GM23338 (cell line): ENCODE measurements around the gene IFITM1. TPM values are rescaled to one million over a fixed set of nuclear protein-coding genes. Genes with fewer than 3 reads are reported as not detected.

Source experiments
- ATAC-seq: fragments of 200-7000 bp; cut with Tn5 transposase; 3 replicates; pipeline ENCODE4 v1.9.1; 2020
- DNase-seq: peaks from one replicate; pipeline ENCODE4 v3.0.0-alpha.2; 2015; ENCODE audit warnings: low spot score
- H2AFZ ChIP-seq: fragments of 200-600 bp; sonication (generic); 2 replicates; pipeline ENCODE4 v1.8.0; 2016; ENCODE audit warnings: antibody characterized with exemption, mild to moderate bottlenecking, moderate library complexity
- H3F3A ChIP-seq: fragments of 200-600 bp; sonication (generic); replicated peaks from 2 replicates; pipeline ENCODE4 v1.8.0; 2017; ENCODE audit warnings: antibody characterized with exemption, mixed run types, low read depth
- H3K27ac ChIP-seq: fragments of 200-600 bp; sonication (generic); 2 replicates; pipeline ENCODE4 v1.6.1; 2016; ENCODE audit warnings: low read depth
- H3K27me3 ChIP-seq: fragments of 200-600 bp; sonication (generic); 2 replicates; pipeline ENCODE4 v1.8.0; 2016; ENCODE audit warnings: mild to moderate bottlenecking, mixed run types, moderate library complexity; ENCODE audit not compliant: insufficient read depth
- H3K36me3 ChIP-seq: fragments of 200-600 bp; sonication (generic); 2 replicates; pipeline ENCODE4 v1.8.0; 2016; ENCODE audit warnings: mild to moderate bottlenecking; ENCODE audit not compliant: insufficient read depth
- H3K4me1 ChIP-seq: fragments of 200-600 bp; sonication (generic); 2 replicates; pipeline ENCODE4 v1.8.0; 2016; ENCODE audit warnings: mild to moderate bottlenecking, moderate library complexity; ENCODE audit not compliant: insufficient read depth
- H3K4me2 ChIP-seq: fragments of 200-600 bp; sonication (generic); 2 replicates; pipeline ENCODE4 v1.7.1; 2017; ENCODE audit warnings: mixed run types
- H3K4me3 ChIP-seq: fragments of 200-600 bp; sonication (generic); 2 replicates; pipeline ENCODE4 v1.6.1; 2016; ENCODE audit warnings: mixed run types
- H3K79me2 ChIP-seq: fragments of 200-600 bp; sonication (generic); replicated peaks from 2 replicates; pipeline ENCODE4 v1.8.0; 2017; ENCODE audit warnings: mild to moderate bottlenecking; ENCODE audit not compliant: insufficient read depth
- H3K9me2 ChIP-seq: fragments of 200-600 bp; sonication (generic); 2 replicates; pipeline ENCODE4 v1.8.0; 2017; ENCODE audit not compliant: insufficient read depth
- H4K20me1 ChIP-seq: fragments of 200-600 bp; sonication (generic); replicated peaks from 2 replicates; pipeline ENCODE4 v1.8.0; 2017; ENCODE audit warnings: mild to moderate bottlenecking; ENCODE audit not compliant: insufficient read depth
- H3K27ac Mint-ChIP-seq: 2 replicates; pipeline ENCODE4 v1.8.0; 2020; ENCODE audit warnings: inconsistent platforms, mild to moderate bottlenecking, moderate library complexity, mixed read lengths
- H3K27me3 Mint-ChIP-seq: 3 replicates; pipeline ENCODE4 v1.8.0; 2022; ENCODE audit warnings: low read depth, mild to moderate bottlenecking, moderate library complexity, mixed read lengths, inconsistent platforms; ENCODE audit not compliant: insufficient read depth, poor library complexity
- H3K36me3 Mint-ChIP-seq: 3 replicates; pipeline ENCODE4 v1.8.0; 2021; ENCODE audit warnings: low read depth, mild to moderate bottlenecking, inconsistent platforms, moderate library complexity, mixed read lengths
- H3K4me1 Mint-ChIP-seq: 3 replicates; pipeline ENCODE4 v1.8.0; 2020; ENCODE audit warnings: mild to moderate bottlenecking, inconsistent platforms, mixed read lengths
- H3K4me3 Mint-ChIP-seq: 3 replicates; pipeline ENCODE4 v1.8.0; 2021; ENCODE audit warnings: moderate library complexity, mild to moderate bottlenecking, inconsistent platforms, mixed read lengths
- H3K9me3 Mint-ChIP-seq: 3 replicates; pipeline ENCODE4 v1.8.0; 2020; ENCODE audit warnings: moderate library complexity, mild to moderate bottlenecking, inconsistent platforms, mixed read lengths
- CREB1 ChIP-seq: fragments of 250-450 bp; sonication (Bioruptor Pico); IDR thresholded peaks from 2 replicates; pipeline ENCODE4 v1.5.0; 2020; ENCODE audit warnings: low read depth, mild to moderate bottlenecking, moderate library complexity
- CTCF ChIP-seq, 2 experiments: fragments of 200-600 bp in 1 of 2; sonication (generic) in 1 of 2; conservative IDR thresholded peaks; 2 replicates each; pipeline versions ENCODE4 v1.5.1 to v1.6.1; 2016 to 2017; ENCODE audit warnings: antibody characterized with exemption in 2 of 2, low read depth in 2 of 2, mild to moderate bottlenecking in 2 of 2, moderate library complexity in 1 of 2
- ETS1 ChIP-seq: IDR thresholded peaks from 2 replicates; pipeline ENCODE4 v1.6.1; 2016; ENCODE audit warnings: antibody characterized with exemption
- EZH2 ChIP-seq: fragments of 200-600 bp; sonication (generic); IDR thresholded peaks from one replicate; pipeline ENCODE4 v1.8.0; 2017; ENCODE audit warnings: antibody characterized with exemption, mild to moderate bottlenecking, low read depth; ENCODE audit not compliant: unreplicated experiment
- EZH2phosphoT487 ChIP-seq: fragments of 200-600 bp; sonication (generic); IDR thresholded peaks from one replicate; pipeline ENCODE4 v1.8.1; 2018; ENCODE audit warnings: antibody characterized with exemption; ENCODE audit not compliant: unreplicated experiment
- JUNB ChIP-seq: IDR thresholded peaks from one replicate; pipeline ENCODE4 v1.6.1; 2016; ENCODE audit warnings: antibody characterized with exemption; ENCODE audit not compliant: unreplicated experiment
- NANOG ChIP-seq: IDR thresholded peaks from 2 replicates; pipeline ENCODE4 v1.6.1; 2016; ENCODE audit warnings: antibody characterized with exemption, borderline replicate concordance
- POLR2AphosphoS5 ChIP-seq: IDR thresholded peaks from 2 replicates; pipeline ENCODE4 v1.6.1; 2016; ENCODE audit warnings: antibody characterized with exemption, low read depth
- REST ChIP-seq: IDR thresholded peaks from one replicate; pipeline ENCODE4 v1.6.1; 2018; ENCODE audit warnings: antibody characterized with exemption; ENCODE audit not compliant: unreplicated experiment
- STAT1 ChIP-seq: IDR thresholded peaks from one replicate; pipeline ENCODE4 v1.6.1; 2016; ENCODE audit warnings: antibody characterized with exemption; ENCODE audit not compliant: unreplicated experiment
- ZNF114 ChIP-seq: fragments of 250-450 bp; sonication (Bioruptor Pico); IDR thresholded peaks from 2 replicates; pipeline ENCODE4 v1.5.0; 2020; ENCODE audit warnings: mild to moderate bottlenecking, moderate library complexity
- ZNF331 ChIP-seq: fragments of 250-450 bp; sonication (Bioruptor Pico); IDR thresholded peaks from 2 replicates; pipeline ENCODE4 v1.5.0; 2020; ENCODE audit warnings: low read depth, mild to moderate bottlenecking, moderate library complexity
- ZNF462 ChIP-seq: fragments of 250-450 bp; sonication (Bioruptor Pico); IDR thresholded peaks from 2 replicates; pipeline ENCODE4 v1.5.0; 2020; ENCODE audit warnings: mild to moderate bottlenecking, moderate library complexity
- polyA plus RNA-seq: library from polyadenylated mRNA; unstranded; fragments of >200 nt; fragmentation: Nextera tagmentation; extraction: Ambion mirVana; gene quantifications from 2 replicates; pipeline ENCODE4 v1.2.1, GENCODE V29; 2016
- total RNA-seq: library from RNA; depleted of rRNA; stranded (reverse); fragments of >200 nt; shearing (Covaris generic); gene quantifications from 2 replicates; pipeline ENCODE4 v1.2.3, GENCODE V29; 2014

The IFITM1 gene
- total and polyA plus RNA-seq, 2 experiments from 2014 or later: 396 to 1,194 TPM

- TF ChIP-seq ZNF331 (CRISPR knock-in tag): no peak
- no peak for TF ChIP-seq ZNF114
- no peak for TF ChIP-seq ZNF462 (CRISPR knock-in tag)
- TF ChIP-seq JUNB: no peak
- TF ChIP-seq EZH2: no peak
- no peak for TF ChIP-seq STAT1
- no peak for TF ChIP-seq CTCF (conservative IDR thresholded peaks at IDR 0.05; ENCODE audit: low read depth in 2 of 2)
- no peak for TF ChIP-seq POLR2AphosphoS5
- no peak for TF ChIP-seq CREB1 (CRISPR knock-in tag)
- no peak for TF ChIP-seq EZH2phosphoT487
- no peak for TF ChIP-seq NANOG
- TF ChIP-seq REST: no peak
- TF ChIP-seq ETS1: no peak
- Histone ChIP-seq H2AFZ (0 out of 2 replicates have a peak overlapping the region, but pooled peaks have one; percentile 52), H3K4me3 (no peak overlapping the region), H3K79me2 (no peaks in the 10 kb centered on the region), H4K20me1 (no peaks in the 10 kb centered on the region), H3K4me1 (peaks cover 11% of the 10 kb centered on the region; the same call in 1 of the 2 replicates), H3K36me3 (no peaks in the 10 kb centered on the region), H3F3A (peaks cover 9% of the 10 kb centered on the region; the same call in 1 of the 2 replicates), H3K9me2 (no peaks in the 10 kb centered on the region), H3K27ac (no peak overlapping the region), H3K4me2 (0 out of 2 replicates have a peak overlapping the region, but pooled peaks have one; percentile 32), H3K27me3 (no peaks in the 10 kb centered on the region)
- H3K27ac Mint-ChIP-seq: no peak overlapping the region; the same call in 1 of the 2 replicates
- DNase-seq (no peak), ATAC-seq (no peak)
- H3K9me3 Mint-ChIP-seq: no peaks in the 10 kb centered on the region; the same call in 2 of the 3 replicates
- H3K27me3 Mint-ChIP-seq: peaks cover 22% of the 10 kb centered on the region
- H3K4me3 Mint-ChIP-seq: no peak overlapping the region
- H3K36me3 Mint-ChIP-seq: no peaks in the 10 kb centered on the region
- peaks cover 34% of the 10 kb centered on the region for H3K4me1 Mint-ChIP-seq
Observed at GRCh38 chr11:324156-324555, 10.3 kb downstream of the IFITM1 start.
